Tibial nerve (tissue), 3 donors: Measurements from ENCODE around the gene AKR1C2.

Experiments
- CTCF ChIP-seq, 5 experiments: fragments of 200-600 bp in 3 of 5; fragments of 450-650 bp in 2 of 5; sonication (generic) in 3 of 5; IDR thresholded peaks; one replicate each; pipeline ENCODE4 v1.5.1; 2016 to 2019; ENCODE audit warnings: antibody characterized with exemption in 5 of 5, mild to moderate bottlenecking in 3 of 5, moderate library complexity in 2 of 5
- POLR2A ChIP-seq, 2 donors: fragments of 450-650 bp; IDR thresholded peaks; one replicate each; pipeline ENCODE4 v1.6.1; 2017; ENCODE audit warnings: antibody characterized with exemption in 2 of 2, mild to moderate bottlenecking in 2 of 2, moderate library complexity in 2 of 2

- no peak for TF ChIP-seq CTCF (IDR thresholded peaks at IDR 0.05)
- no peak for TF ChIP-seq POLR2A (IDR thresholded peaks at IDR 0.05)
Observed at GRCh38 chr10:5041471-5042023, 37.9 kb upstream of the AKR1C2 start.
